NCI-H146 treated with DMSO at 0.1 percent for 48 hours (cell line): ENCODE results near the gene NCOA7.

Experiments used
- DNase-seq: peaks from one replicate; lab custom pipeline; 2025; ENCODE audit not compliant: unreplicated experiment; lab: John Stamatoyannopoulos, UW

Gene NCOA7

DNA sequence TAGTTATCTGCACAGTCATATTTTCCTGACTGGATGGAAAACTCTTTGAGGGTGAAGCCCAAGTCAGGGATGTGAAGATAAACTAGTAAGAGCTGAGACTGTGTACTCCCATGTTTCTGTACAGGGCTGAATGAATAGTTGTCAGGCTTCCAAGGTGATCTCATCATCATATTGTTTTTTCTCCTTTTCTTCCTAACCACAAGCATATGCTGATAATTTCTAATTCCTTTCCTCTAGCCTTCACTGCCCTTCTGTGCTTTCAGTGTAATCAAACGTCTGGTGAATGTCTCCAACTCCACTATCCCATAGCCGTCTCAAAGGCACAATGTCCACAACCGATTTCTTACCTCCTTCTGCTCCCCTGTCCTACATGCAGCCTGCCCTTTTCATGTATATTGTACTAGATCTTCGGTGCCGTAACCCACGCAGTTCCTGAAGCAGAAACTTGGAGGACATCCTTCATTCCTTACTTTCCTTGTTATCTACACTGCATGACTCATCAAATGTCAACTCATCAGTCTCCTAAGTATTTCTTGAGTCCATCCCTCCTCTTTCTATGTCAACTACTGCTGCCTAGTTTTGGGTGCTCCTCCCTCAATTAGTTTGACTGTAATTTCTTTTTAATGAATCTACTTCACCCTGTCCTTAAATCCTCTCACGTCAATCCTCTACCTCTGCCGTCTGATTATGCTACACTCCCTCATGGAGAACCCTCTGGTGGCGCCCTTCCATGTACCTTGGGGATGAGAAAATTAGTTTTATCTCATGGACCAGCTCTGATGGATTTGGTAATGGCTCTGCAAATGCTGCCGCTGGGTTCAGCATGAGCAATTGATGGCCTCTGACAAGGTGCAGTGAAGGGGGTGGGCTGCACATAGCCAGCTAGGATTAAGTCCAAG, 21.9 kb downstream of the NCOA7 start:
- no peak for DNase-seq

DNA sequence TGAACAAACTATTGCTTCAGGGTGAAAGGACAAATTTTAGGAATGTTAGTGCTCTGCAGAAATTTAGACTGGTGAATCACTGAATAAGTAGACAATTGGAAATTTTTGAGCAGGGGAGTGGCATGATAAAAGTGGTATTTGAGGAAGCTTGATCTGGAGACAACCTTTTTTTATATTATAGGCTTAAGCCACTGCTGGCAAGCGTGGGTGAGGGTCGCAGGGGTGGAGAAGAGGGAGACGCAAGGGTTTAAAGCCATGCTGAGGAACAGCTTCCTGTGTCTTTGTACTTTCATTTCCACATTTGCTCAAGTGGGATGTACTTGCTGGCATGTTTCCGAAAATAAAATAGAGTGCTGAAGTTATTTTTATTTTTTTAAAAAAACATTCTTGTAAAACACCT, 23.7 kb downstream of the NCOA7 start:
- no peak for DNase-seq

GRCh38 chr6:125815080-125815910, 24.5 kb downstream of the NCOA7 start:
- no peak for DNase-seq

- no peak for DNase-seq
Measured at GRCh38 chr6:125816828-125817280, 26.1 kb downstream of the NCOA7 start.

DNA sequence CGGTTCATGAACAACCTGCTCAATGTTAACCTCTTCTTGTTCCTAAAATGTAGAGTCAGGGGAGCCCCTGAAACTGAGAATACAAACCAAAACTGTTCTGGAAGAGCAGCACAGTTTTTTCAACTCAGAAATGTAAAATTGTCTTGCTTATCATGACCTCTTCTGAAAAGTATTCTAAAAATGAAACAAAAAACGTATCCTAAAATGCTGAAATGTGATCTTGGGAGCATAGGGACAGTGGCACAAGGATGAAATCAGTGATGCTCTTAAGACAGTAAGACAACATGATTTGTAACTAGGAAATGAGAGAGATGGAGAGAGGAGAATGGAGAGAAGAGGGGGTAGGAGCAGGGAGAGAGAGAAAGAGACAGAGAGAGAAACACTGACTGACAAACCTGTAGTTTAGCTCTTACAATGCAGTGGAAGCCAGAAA, 27.5 kb downstream of the NCOA7 start:
- no peak for DNase-seq

DNA sequence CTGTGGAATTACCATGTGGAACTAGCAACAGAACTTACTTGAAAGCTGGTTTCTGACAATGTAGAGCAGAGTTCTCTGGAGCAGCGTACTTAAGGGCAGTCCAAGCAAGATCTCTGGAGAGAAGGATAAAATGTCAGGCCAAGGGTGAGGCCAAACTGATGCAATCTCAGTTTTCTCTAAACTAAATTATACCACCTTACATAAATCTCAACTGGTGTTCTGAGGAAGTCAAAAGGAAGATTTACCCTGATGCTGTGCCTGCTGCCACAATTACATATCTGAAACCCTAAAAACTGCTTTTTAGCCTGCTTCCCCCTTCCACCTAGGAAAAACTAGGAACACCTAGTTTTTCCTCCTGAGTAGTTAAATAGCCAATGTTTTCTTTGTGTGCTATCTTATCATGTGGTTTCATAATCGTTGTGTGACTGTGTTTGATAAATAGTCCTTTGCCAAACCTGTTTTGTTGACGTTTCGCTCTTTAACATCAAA, 28.1 kb downstream of the NCOA7 start:
- no peak for DNase-seq

DNA sequence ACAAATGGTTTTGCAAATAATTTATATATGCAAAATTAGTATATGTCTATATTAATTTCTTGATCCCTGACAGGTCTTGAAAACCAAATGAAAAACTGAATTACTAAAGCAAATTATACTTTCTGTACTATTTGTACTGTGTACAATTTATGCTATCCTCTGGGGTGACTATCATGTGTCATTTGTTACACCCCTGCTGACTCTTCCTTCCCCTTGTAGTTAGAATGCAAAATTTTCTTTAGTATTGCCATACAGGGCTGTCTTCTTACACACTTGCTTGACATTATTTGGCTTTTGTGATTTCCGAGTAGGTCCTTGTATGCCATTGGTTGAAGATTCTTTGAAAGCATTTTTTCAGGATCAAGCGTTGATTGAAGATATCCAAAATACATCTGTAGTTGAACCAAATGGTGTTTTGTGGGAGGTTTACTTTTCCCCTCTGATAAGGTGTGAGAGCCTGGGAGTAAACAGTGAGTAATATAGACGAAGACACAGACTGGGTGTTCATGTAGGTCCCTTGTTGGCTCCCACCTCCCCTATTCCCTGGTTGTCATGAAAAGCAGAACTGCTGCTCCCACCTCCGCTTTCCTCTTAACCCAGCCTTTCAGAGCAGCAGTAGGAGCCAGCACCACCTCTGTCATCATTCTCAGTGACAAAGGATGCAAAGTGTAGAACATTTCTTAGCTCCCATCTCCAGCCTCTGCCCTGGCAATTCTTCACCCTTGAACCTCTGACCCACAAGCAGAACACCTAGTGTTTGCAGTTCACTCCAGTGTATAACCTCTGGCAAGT, 29.0 kb downstream of the NCOA7 start:
- DNase-seq, result no peak

DNA sequence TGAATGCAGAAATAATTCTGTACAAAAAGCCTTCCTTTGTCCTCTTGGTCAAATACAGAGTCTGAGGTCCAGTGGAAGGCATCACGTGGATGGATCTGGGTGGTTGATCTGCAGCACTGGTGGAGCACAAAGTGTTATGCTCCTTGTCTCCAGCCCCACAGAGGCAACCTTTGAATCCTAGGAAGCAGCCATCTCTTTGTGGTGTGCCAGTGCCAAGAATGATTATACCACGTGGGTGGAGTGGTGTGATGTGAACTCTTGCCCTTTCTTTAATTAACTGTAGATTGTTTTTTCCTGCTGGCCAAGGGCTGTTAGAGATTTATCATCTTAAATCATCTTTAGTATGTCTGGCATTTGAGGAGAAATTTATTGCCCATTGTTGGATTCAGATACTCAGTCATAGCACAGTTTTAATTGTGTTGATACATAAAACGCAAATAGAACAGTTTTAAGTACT, 31.1 kb downstream of the NCOA7 start:
- no peak for DNase-seq

GRCh38 chr6:125823180-125823579, 32.4 kb downstream of the NCOA7 start:
- DNase-seq, result no peak

DNA sequence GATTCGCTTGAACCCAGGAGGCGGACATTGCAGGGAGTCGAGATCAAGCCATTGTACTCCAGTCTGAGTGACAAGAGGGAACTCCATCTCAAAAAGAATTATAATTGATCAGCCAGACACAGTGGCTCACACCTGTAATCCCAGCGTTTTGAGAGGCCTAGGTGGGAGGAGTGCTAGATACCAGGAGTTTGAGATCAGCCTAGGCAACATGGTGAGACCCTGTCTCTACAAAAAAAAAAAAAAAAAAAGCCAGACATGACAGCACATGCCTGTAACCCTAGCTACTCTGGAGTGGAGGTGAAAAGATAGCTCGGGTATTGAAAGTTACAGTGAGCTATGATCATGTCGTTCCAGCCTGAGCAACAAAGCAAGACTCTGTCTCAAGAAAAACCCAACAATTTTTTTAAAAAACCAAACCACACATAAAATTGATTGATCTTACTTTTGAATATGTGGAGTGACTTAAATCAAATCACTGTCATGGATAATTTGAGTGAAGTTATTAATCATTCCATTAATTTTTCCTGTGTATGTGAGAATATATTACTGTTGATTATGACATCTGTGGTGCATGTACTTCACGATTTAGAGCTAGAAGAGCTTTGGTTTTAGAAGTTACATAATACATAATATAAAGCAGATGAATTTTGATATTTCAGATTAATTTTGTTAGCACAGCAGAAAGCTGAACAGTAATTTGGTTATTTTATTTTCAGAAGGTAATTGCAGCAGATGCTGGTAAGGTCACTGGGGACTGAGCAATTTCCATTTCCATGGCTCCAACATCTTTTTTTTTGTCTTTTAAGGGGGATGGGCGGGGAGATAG, 34.4 kb downstream of the NCOA7 start:
- DNase-seq, result no peak

DNA sequence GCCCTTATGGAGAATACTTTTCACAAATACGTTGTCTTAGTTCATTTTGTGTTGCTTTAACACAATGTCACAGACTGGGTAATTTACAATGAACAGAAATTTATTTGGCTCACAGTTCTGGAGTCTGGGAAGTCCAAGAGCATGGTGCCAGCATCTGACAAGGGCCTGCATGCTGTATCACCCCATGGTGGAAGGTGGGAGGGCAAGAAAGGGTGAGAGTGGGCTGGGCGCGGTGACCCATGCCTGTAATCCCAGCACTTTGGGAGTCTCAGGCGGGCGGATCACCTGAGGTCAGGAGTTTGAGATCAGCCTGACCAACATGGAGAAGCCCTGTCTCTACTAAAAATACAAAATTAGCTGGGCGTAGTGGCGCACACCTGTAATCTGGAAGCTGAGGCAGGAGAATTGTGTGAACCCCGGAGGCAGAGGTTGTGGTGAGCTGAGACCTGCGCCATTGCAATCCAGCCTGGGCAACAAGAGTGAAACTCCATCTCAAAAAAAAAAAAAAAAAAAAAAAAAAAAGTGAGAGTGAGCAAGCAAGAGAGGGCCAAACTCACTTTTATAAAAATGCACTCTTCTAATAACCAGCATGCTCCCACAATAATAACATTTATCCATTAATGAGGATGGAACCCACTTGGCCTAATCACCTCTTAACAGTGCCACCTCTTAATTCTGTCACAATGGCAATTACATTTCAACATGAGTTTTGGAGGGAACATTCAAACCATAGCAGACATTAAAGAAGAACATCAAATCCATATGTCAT, 36.1 kb downstream of the NCOA7 start:
- DNase-seq, result no peak

GRCh38 chr6:125827788-125828320, 37.1 kb downstream of the NCOA7 start:
- no peak for DNase-seq

DNA sequence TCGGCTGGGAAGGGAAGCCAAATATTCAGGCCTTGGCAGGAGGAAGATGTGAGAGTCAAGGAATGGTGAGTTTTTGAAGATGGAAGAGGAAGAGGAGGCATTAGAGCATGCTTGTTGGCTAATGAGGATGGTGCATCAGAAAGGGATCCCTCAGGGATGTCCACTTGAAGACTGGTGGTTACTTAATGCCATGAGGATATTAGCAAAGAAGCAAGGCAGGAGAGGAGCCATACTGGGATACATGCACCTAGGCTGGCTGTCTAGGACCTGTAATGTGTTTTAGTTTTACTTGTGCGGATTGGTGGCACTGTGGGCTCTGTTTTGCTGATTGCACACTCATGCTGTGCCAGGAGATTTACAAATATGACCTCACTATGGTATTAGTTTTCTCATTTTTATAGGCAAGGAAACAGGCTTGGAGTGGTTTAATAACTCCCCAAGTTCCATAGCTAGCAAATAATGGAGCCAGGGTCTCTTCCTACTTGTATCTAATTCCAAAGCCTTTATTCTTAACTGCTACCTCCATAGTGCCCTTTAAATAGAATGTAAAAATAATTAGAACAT, 37.8 kb downstream of the NCOA7 start:
- DNase-seq, result no peak

GRCh38 chr6:125829433-125829832, 38.7 kb downstream of the NCOA7 start:
- DNase-seq, result no peak

GRCh38 chr6:125831659-125832058, 40.9 kb downstream of the NCOA7 start:
- no peak for DNase-seq

- DNase-seq, result no peak
Measured at GRCh38 chr6:125832391-125833117, 41.8 kb downstream of the NCOA7 start.

- no peak for DNase-seq
Measured at GRCh38 chr6:125834348-125834747, 43.6 kb downstream of the NCOA7 start.

DNA sequence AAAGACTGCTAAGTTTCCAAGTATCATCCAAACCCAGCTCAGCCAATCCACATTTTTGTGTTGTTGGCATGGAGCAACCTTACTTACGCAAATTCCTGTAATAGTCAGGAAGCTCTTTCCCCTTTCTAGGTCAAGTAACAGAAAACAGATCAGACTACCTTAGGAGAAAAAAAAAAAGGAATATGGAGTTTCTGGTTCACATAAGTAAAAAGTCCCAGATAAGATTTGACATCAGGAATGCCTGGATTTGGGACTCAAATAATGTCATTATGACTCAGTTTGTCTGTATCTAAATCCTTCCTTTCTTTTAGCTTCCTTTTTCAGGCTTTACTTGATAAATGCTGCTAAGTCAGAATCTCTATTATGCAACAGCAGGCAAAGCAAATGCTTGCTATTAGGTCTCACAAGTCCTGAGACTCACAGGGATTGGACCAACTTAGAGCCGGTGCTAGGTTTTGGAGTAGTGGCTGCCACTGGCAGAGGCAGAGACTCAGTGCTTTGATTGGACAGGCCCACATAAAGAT, 44.5 kb downstream of the NCOA7 start:
- no peak for DNase-seq
